Endothelial cell of umbilical vein (primary cell): ENCODE results near the gene MAPK13. TPM values are rescaled to one million over a fixed set of nuclear protein-coding genes. Genes with fewer than 3 reads are reported as not detected.

Experiments used
- BruUV-seq: library from RNA; stranded (reverse); fragments of 400-500 nt; replicated peaks from 2 replicates; lab custom pipeline; 2021; lab: Mats Ljungman, UMichigan
- CTCF ChIA-PET: fragments of 300-600, 350-600 bp; sonication (Branson Sonifier 250); formaldehyde crosslinking; loops from one replicate; lab custom pipeline; 2021; ENCODE audit warnings: antibody characterized with exemption, inconsistent platforms; lab: Charles Lee
- POLR2A ChIA-PET: fragments of 300-600, 350-600 bp; sonication (Branson Sonifier 250); formaldehyde crosslinking; loops from one replicate; lab custom pipeline; 2021; ENCODE audit warnings: antibody characterized with exemption, inconsistent platforms; lab: Charles Lee
- DNase-seq: peaks from one replicate; pipeline ENCODE4 v3.0.0-alpha.2; 2011; ENCODE audit warnings: low read depth, low spot score
- FAIRE-seq: peaks from 2 replicates; lab custom pipeline; 2011; peaks lifted over from hg19 to GRCh38; lab: Jason Lieb, UNC
- H2AFZ ChIP-seq: 2 replicates; pipeline ENCODE4 v1.6.0; 2012; ENCODE audit warnings: low read depth, low read length, control low read depth, inconsistent platforms
- H3K27ac ChIP-seq: 2 replicates; pipeline ENCODE4 v1.5.1; 2011; ENCODE audit warnings: low read depth, mild to moderate bottlenecking, control low read depth, low read length, moderate library complexity; ENCODE audit not compliant: insufficient read depth
- H3K27me3 ChIP-seq, 2 experiments: 2 replicates each; pipeline versions ENCODE4 v1.6.0 to v1.6.1; 2011; ENCODE audit warnings: low read length in 2 of 2, mixed read lengths in 1 of 2; ENCODE audit not compliant: control insufficient read depth in 2 of 2, insufficient read depth in 2 of 2
- H3K36me3 ChIP-seq, 2 experiments: 2 replicates in 1 of 2; 3 replicates in 1 of 2; pipeline ENCODE4 v1.5.1; 2011; ENCODE audit warnings: low read length in 2 of 2, mild to moderate bottlenecking in 1 of 2, moderate library complexity in 1 of 2; ENCODE audit not compliant: control insufficient read depth in 2 of 2, insufficient read depth in 2 of 2; ENCODE audit errors: extremely low read depth in 1 of 2
- H3K4me1 ChIP-seq: 3 replicates; pipeline ENCODE4 v1.5.1; 2011; ENCODE audit warnings: mild to moderate bottlenecking, low read length; ENCODE audit not compliant: control insufficient read depth, insufficient read depth; ENCODE audit errors: extremely low read depth
- H3K4me2 ChIP-seq: 2 replicates; pipeline ENCODE4 v1.6.1; 2011; ENCODE audit warnings: low read length, control low read depth, mixed read lengths; ENCODE audit not compliant: insufficient read depth
- H3K4me3 ChIP-seq, 3 experiments: fragments of 200-600 bp in 1 of 3; sonication (generic), shearing (Covaris generic) in 1 of 3; replicated peaks in 1 of 3; 2 replicates each; pipeline ENCODE4 v1.5.1; 2011 to 2016; ENCODE audit warnings: control low read depth in 3 of 3, low read length in 3 of 3, mild to moderate bottlenecking in 2 of 3, inconsistent platforms in 1 of 3, low read depth in 1 of 3, moderate library complexity in 1 of 3; ENCODE audit not compliant: insufficient read depth in 1 of 3
- H3K79me2 ChIP-seq: 2 replicates; pipeline ENCODE4 v1.6.0; 2012; ENCODE audit warnings: low read length, inconsistent platforms; ENCODE audit not compliant: control insufficient read depth, insufficient read depth
- H3K9ac ChIP-seq: replicated peaks from 2 replicates; pipeline ENCODE3; 2011; ENCODE audit warnings: low read length, control low read depth; ENCODE audit not compliant: insufficient read depth; ENCODE audit errors: extremely low read depth
- H3K9me1 ChIP-seq: replicated peaks from 3 replicates; pipeline ENCODE4 v1.6.0; 2011; ENCODE audit warnings: mild to moderate bottlenecking, low read length; ENCODE audit not compliant: control insufficient read depth, insufficient read depth; ENCODE audit errors: extremely low read depth
- H3K9me3 ChIP-seq: replicated peaks from 2 replicates; pipeline ENCODE4 v1.5.1; 2012; ENCODE audit warnings: low read length, inconsistent platforms; ENCODE audit not compliant: control insufficient read depth, insufficient read depth
- H4K20me1 ChIP-seq: replicated peaks from 2 replicates; pipeline ENCODE3; 2011; ENCODE audit warnings: mild to moderate bottlenecking, low read length; ENCODE audit not compliant: control insufficient read depth, insufficient read depth; ENCODE audit errors: extremely low read depth
- CTCF ChIP-seq, 2 donors: IDR thresholded peaks; 1 replicate in 1 of 2; 2 replicates in 1 of 2; pipeline ENCODE4 v1.5.1; 2011; ENCODE audit warnings: low read length in 2 of 2, mild to moderate bottlenecking in 2 of 2, moderate library complexity in 2 of 2, control low read depth in 1 of 2, inconsistent platforms in 1 of 2, low read depth in 1 of 2; ENCODE audit not compliant: insufficient read depth in 1 of 2; ENCODE audit errors: extremely low read depth in 1 of 2
- EZH2 ChIP-seq: IDR thresholded peaks from 2 replicates; pipeline ENCODE4 v1.6.1; 2012; ENCODE audit warnings: borderline replicate concordance, low read depth, mild to moderate bottlenecking, moderate library complexity, low read length, inconsistent platforms; ENCODE audit not compliant: severe bottlenecking
- FOS ChIP-seq: IDR thresholded peaks from 2 replicates; pipeline ENCODE4 v1.6.1; 2011; ENCODE audit warnings: mild to moderate bottlenecking, low read length, moderate library complexity, borderline replicate concordance; ENCODE audit not compliant: insufficient read depth
- GATA2 ChIP-seq: IDR thresholded peaks from 2 replicates; pipeline ENCODE4 v1.7.0; 2011; ENCODE audit warnings: low read depth, mild to moderate bottlenecking, moderate library complexity, mixed read lengths, low read length; ENCODE audit not compliant: insufficient read length, insufficient read depth
- JUN ChIP-seq: IDR thresholded peaks from 2 replicates; pipeline ENCODE4 v1.6.1; 2011; ENCODE audit warnings: borderline replicate concordance, low read depth; ENCODE audit not compliant: insufficient read length, insufficient read depth
- MAX ChIP-seq: IDR thresholded peaks from 2 replicates; pipeline ENCODE4 v1.6.1; 2011; ENCODE audit not compliant: insufficient read depth, insufficient read length
- MYC ChIP-seq: IDR thresholded peaks from one replicate; pipeline ENCODE4 v1.6.1; 2011; ENCODE audit warnings: mild to moderate bottlenecking, low read depth, low read length
- POLR2A ChIP-seq: IDR thresholded peaks from 2 replicates; pipeline ENCODE4 v1.6.1; 2012; ENCODE audit warnings: low read depth, mild to moderate bottlenecking, control low read depth, low read length
- POLR2AphosphoS5 ChIP-seq: IDR thresholded peaks from 2 replicates; pipeline ENCODE4 v1.6.1; 2012; ENCODE audit warnings: low read depth, mild to moderate bottlenecking, control low read depth, low read length, moderate library complexity; ENCODE audit not compliant: insufficient read depth
- dilution Hi-C: fragments of 300-500 bp; cut with MboI; formaldehyde crosslinking; loops from one replicate; pipeline ENCODE4 v1.15.0; 2019; ENCODE audit warnings: low sequenced_read_pairs; ENCODE audit not compliant: extremely low pct_ligation_motif_present
- intact Hi-C: fragments of 100-400 bp; cut with micrococcal nuclease; formaldehyde crosslinking; loops from one replicate; pipeline ENCODE4 v1.10.0; 2022
- polyA plus RNA-seq, 4 experiments: library from polyadenylated mRNA; depleted of rRNA in 3 of 4; stranded (reverse) in 3 of 4; unstranded in 1 of 4; fragments of >200 nt; gene quantifications; 2 replicates each; pipeline versions ENCODE4 v1.2.1 to v1.2.3, GENCODE V29; 2011 to 2012; ENCODE audit warnings: missing spikeins in 1 of 4
- total RNA-seq: library from RNA; stranded (reverse); gene quantifications from 2 replicates; pipeline ENCODE4 v1.2.3, GENCODE V29; 2021

MAPK13 gene
- total and polyA plus RNA-seq, 2 donors (not counting 3 experiments of a cell fraction or from before 2014, with no cell fraction given) = 9.0 to 11.6 TPM

- FAIRE-seq (no peak), DNase-seq (no peak)
- CTCF ChIA-PET = interaction anchor here (1.1 to 1.2 kb wide), 4 partner anchors 8 to 46 kb away, joined by 3 to 4 read pairs (median 4); no protein-coding TSS in a partner anchor
- intact Hi-C loops (no loop called here), dilution Hi-C loops (no loop called here)
- Histone ChIP-seq H3K36me3 (no peaks in the 10 kb centered on the region), H3K4me2 (no peak overlapping the region), H3K79me2 (no peaks in the 10 kb centered on the region), H2AFZ (no peak overlapping the region), H3K27ac (no peak overlapping the region), H4K20me1 (no peaks in the 10 kb centered on the region), H3K4me3 (no peak overlapping the region), H3K9me1 (no peaks in the 10 kb centered on the region), H3K9me3 (no peaks in the 10 kb centered on the region), H3K4me1 (no peaks in the 10 kb centered on the region), H3K27me3 (no peaks in the 10 kb centered on the region), H3K9ac (no peak overlapping the region)
- BruUV-seq = no TSS peak
- TF ChIP-seq POLR2AphosphoS5 (no peak), FOS (no peak), JUN (no peak), GATA2 (no peak), MYC (no peak), MAX (no peak), CTCF (IDR thresholded peaks at IDR 0.05; ENCODE audit: extremely low read depth in 1 of 2, insufficient read depth in 1 of 2, low read depth in 1 of 2, low read length in 2 of 2) (no peak), POLR2A (no peak), EZH2 (no peak)
- POLR2A ChIA-PET = no interaction called here
These were observed 10.8 kb downstream of the MAPK13 start for GRCh38 chr6:36141091-36141490.
